ENCODE data around the gene CDH4. TPM values are rescaled to one million over a fixed set of nuclear protein-coding genes. Genes with fewer than 3 reads are reported as not detected.
"Not testable (repeated sequence)": the region's sequence is repeated elsewhere in the genome, so short reads cannot be mapped to it uniquely, and the experiment has no call there.

Gene CDH4
- total RNA-seq, 1 donor from 2014 or later: not detected

DNA sequence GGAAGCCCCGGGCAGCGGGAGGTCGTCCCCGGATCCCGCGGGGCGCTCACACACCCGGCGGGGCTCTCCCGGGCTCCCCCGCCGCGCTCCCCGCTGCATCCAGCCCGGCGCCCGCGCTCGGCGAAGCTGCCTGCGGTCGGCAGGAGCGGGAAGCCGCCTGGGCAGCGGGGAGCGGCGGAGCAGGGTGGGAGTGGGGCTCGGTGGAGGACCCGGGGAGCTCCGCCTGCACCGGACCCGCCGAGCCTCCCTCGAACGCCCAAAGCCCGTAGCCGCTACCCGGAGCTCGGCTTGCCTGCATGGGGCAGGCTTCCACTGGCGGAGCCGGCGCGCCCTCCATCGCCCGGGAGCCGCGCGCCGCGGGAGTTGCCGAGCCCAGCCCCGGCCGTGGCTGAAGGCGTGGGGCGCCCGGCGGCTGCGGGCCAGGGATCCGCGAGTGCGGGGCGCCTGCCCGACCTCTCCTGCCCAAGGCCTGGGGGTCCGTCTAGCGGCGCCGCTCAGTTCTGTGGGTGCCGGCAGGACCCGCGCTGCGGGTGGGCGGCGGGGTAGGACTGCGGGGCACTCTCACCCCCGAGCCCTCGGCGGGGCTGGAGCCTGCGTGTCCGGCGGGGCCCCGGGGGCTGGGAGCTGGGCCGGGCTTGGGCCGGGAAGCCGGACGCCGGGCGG lies 671 bp downstream of the CDH4 start:
- intact Hi-C loops (cut with DNase I): no loop called here
- no peak for DNase-seq (ENCODE audit: low spot score)

DNA sequence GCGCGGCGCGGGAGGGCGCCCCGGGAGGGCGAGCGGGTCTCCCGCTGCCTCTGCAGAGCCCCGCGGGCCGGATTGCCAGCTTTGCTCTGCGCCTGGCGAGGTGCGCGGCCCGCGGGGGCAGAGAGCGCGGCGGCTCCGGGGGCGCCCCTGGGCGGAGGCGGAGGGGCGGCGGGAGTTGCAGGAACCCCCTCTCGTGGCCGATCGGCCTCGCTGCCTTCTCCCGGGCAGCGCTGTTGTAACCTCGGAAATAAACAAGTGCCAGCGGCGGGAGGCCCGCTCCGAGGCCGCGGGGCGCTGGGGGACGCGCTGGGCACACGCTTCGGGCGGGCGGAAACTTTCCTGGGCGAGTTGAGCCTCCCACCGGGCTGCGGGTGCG lies 1.2 kb downstream of the CDH4 start:
- DNase-seq (ENCODE audit: low spot score): no peak
- intact Hi-C loops (cut with DNase I): no loop called here

DNA sequence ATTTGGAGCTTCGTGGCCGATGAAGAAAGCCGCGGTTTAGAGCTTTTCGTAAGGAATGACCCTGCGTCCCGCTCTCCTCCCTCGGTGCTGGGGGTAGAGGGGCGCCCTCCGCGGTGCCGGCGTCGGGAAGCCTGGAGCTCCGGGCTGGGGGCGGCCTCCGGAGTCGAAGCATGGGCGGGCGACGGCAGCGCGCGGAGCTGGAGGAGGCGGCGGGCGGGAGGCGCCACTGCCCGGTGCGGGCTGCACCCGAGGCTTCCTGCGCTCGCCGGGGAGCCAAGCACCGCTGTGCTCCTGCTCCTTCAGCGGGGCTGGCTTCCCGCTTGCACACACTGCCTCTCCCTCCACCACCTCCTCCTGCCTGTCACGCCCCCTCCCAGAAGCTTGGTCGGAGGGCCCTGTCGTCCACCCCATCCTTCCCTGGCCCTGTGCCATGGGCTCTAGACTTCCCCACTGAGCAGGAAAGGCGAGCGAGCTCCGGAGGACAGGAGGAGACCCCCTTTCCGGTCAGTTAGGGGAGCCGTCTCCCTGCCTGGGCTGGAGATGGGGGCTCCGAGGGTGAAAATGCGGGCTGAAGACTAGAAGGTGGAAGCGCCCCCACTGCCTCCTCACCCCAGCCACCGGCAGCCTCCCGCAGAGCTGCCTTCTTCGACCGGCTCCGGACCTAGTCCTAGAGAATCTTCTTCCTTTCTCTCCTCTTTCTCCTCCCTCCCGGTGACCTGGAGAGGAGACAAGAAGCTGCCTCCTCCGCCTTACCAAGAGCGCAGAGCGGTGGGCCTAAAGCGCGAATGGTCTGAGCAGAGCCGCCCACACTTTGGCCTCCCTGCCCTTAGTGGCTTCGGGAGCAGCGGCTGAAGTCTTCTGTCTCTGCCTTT lies 1.8 kb downstream of the CDH4 start:
- intact Hi-C loops (cut with DNase I): no loop called here
- no peak for DNase-seq (ENCODE audit: low spot score)

DNA sequence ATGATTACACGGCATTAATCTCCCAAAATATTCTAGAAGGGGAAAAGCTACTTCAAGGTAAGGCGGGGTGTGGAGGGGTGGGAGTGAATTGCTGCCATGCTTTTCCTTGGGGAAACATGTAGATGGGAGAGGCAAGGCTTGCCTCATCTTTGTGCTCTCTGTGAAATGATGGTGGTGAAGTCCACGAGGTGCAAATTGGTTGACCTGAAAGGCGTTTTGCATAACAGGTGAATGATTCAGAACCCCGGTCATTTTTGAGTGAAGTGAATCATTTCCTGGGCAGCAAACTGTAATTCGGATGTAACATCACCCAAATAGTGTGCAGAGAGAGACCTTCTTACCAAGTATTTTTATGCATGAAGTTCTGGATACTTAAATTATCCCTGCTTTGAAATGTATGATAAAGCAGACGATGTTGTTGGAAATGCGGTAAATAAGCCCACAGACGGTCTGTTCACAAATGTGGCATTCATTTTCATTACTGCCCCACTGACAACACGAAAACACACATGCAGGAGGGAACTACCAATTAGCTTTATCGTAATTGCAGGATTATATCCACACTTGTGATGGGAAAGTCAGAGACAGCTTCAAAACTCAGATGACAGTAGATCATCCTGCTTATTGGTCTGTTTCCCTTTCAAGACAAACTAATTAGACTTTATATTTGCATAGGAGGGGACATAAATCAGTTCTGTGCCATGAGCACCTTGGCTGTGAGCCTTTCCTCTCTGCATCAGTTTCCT lies 3.0 kb downstream of the CDH4 start:
- no peak for DNase-seq (ENCODE audit: low spot score)
- intact Hi-C loops (cut with DNase I): no loop called here

DNA sequence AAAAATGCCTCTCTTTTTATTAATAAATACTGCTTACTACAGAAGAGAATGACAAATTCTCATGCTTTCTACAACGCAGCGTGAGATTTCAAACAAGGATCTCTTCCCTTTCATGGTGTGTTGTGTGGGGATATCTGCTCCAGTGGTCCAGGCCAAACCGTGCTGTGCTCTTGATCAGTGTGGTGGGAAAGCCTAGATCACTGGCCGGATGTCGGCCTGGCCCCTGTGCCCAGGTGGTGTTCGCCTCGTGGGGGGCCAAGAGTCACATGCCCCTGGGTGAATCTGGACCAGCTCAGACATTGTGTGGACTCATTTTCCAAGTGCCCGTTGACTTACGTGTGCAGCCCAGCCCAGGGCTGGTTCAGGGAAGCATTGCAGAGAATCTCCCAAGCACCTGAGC lies 4.3 kb downstream of the CDH4 start:
- DNase-seq (ENCODE audit: low spot score): no peak
- intact Hi-C loops (cut with DNase I): no loop called here

DNA sequence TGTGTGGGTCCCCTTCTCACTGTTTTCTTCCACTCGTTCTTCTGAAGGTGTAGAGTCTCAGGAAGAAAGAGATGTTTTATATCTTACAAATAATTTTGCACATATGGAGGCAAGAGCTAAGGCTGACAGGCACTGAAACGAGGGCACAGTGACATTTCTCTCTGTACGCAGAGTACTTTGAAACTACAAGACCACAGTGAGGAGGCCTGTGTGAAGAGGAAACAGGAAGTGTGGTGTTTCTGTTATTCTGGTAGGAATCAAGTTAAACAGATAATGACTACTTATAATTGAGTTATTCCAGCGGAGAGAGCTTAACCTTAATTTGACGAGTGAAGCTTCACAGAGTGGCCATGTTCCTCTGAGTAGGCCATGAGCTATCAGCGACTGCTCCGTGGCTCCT lies 4.8 kb downstream of the CDH4 start:
- intact Hi-C loops (cut with DNase I): no loop called here
- no peak for DNase-seq (ENCODE audit: low spot score)

DNA sequence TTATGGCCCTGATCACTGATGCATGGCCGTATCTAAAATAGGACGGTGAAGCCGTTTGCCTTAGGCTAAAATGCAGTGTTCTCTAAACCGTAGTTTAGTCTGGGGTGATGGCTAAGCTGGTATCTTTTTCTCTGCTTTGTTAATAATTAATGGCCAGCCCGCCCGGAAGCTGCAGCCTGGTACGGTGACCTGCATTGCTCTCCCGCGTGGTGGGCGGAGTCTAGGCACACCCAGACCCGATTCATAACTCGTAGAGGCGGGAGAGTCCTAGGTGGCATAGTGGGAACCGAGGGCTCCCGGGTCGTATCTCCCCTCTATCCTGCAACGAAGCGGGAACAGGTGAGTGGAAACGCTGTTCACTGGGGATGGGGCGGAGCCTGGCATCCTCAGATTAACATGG lies 5.5 kb downstream of the CDH4 start:
- no peak for DNase-seq (ENCODE audit: low spot score)
- intact Hi-C loops (cut with DNase I): no loop called here

DNA sequence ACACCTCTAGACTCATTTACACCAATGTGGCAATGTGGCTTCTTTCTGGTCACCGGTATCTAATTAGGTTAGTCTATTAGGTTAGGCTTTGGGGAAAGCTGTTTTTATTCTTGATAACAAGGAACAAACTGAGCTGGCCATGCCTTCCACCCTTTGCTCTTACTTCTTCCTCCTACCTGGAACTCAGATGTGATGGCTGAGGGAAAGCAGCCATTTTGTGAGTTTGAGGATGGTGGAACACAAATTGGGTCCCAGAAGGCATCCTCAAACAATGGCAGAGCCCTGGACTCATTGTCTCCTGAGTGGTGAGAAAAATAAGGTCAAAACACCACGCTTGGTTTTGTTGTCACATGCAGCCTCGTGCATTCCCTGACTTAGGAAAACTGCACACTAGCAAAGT lies 7.7 kb downstream of the CDH4 start:
- no peak for DNase-seq (ENCODE audit: low spot score)
- intact Hi-C loops (cut with DNase I): no loop called here

DNA sequence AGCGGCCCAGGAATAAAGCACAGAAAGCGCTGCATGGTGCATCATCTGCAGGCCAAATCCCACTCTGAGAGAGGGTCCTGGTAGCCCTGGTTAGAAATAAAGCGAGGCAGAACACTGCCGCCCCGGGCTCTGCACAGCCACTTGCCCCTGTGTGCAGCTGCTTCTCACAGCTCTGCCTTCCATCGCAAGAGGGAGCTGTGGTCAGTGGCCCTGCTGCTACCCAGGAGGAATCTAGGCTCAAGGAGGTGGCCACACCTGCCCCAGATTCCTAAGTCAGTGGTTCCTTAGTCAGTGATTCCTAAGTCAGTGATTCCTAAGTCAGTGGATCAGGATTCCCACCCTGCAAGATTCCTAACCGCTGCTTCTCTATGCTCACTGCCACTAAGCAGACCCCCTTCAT lies 8.8 kb downstream of the CDH4 start:
- no peak for DNase-seq (ENCODE audit: low spot score)
- intact Hi-C loops (cut with DNase I): no loop called here

GRCh38 chr20:61262036-61262435 lies 10.0 kb downstream of the CDH4 start:
- no peak for DNase-seq (ENCODE audit: low spot score)
- intact Hi-C loops (cut with DNase I): no loop called here

- intact Hi-C loops (cut with DNase I): no loop called here
Observed at GRCh38 chr20:61262514-61262913, 10.5 kb downstream of the CDH4 start.

DNA sequence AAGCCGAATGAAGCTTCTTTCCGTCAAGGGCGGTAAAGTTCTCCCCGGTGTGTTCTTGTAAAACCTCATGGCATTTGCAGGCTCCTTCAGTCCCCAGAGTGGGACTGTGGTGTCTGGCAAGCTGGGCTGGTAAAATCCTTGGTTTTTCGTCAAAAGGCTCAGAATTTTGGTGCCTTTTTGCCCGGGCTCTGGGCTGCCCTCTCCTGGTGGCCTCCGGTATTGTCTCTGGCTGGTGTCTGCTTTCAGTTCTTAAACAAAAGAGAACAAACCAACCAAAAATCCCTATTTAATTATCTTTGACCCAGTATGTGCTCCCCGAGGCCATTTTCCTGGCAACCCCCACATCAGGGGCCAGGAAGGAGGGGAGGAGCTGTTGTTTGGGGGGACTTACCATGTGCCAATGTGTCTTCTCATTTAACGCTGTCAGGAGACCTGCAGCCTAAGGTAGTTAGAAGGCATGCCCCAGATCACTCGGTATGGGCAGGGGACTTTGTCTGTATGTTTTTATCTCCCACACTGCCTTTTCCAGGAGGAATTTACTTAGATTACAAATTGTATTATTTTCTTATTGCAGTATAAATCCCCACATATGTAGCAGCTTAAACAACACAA lies 11.1 kb downstream of the CDH4 start:
- intact Hi-C loops (cut with DNase I): no loop called here
- no peak for DNase-seq (ENCODE audit: low spot score)

More at GRCh38 chr20:61262514-61262913, 10.5 kb downstream of the CDH4 start:
- no peak for DNase-seq (ENCODE audit: low spot score)

DNA sequence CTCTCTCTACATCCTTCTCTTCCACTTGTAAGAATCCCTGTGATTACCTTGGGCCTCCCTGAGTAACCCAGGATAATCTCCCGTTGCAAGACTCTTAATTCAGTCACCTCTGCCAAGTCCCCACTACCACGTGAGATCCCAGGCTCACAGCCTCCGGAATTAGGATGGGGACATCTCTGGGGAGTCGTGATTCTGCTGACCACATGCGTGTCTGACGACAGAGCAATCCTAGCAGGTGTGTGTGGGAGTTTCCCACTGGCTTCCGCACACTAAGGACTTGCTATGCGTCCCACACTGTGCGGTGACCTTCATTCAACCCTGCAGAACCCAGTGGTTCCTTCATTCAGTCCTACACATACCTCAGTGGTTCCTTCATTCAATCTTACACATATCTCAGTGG lies 11.9 kb downstream of the CDH4 start:
- intact Hi-C loops (cut with DNase I): no loop called here
- no peak for DNase-seq (ENCODE audit: low spot score)

GRCh38 chr20:61267241-61267640 lies 15.2 kb downstream of the CDH4 start:
- DNase-seq (ENCODE audit: low spot score): no peak
- intact Hi-C loops (cut with DNase I): no loop called here

- intact Hi-C loops (cut with DNase I): no loop called here
- DNase-seq (ENCODE audit: low spot score): no peak
Observed at GRCh38 chr20:61268024-61268423, 16.0 kb downstream of the CDH4 start.

DNA sequence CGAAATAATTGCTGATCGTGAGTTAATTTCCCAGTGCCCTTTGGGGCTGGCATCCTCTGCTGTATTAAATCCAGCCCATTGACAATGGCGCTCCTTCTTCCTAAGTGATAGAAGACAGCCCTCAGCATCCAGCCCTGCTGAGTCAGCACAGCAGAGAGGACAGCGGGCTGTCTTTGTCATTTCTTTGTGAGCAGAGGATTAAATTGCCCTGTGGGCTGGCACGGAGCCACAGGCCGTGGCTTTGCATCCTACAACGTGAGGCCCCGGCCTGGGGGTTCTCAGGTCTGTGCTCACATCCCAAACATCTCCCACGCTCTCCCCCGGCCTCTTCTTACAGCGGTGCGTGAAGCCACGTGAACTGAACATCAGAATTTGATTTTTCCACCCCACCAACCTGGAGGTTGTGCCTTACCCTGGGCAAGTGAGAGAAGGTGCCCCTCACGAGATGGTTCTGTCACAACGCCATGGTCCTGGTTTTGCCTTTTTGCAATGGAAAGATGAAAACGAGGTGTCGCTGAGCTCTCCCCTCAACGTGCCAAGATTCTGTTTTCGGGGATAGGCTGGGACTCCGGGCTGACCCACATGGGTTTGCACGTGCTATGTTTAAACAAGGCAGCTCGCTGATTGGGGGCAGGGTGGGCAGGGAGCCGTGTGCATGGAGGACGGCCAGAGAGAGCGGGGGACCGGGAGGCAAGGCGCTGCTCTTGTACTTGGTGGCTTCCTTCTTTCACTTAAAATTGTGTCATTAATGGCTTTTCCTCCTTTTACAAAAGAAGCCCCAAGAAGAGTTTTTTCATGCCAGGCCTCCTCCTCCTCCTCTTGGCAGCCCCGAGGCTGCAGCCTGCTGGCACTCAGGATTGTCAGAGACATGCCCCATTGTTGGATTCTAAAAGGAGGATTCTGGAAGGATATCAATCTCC lies 19.5 kb downstream of the CDH4 start:
- no peak for DNase-seq (ENCODE audit: low spot score)
- intact Hi-C loops (cut with DNase I): no loop called here

DNA sequence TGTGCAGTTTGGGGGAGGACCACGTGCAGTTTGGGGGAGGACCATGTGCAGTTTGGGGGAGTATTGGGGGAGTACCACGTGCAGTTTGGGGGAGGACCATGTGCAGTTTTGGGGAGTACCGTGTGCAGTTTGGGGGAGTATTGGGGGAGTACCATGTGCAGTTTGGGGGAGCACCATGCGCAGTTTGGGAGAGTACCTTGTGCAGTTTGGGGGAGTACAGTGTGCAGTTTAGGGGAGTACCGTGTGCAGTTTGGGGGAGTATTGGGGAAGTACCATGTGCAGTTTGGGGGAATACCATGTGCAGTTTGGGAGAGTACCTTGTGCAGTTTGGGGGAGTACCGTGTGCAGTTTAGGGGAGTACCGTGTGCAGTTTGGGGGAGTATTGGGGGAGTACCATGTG lies 21.0 kb downstream of the CDH4 start:
- DNase-seq (ENCODE audit: low spot score); intact Hi-C loops (cut with DNase I): not testable (repeated sequence)

DNA sequence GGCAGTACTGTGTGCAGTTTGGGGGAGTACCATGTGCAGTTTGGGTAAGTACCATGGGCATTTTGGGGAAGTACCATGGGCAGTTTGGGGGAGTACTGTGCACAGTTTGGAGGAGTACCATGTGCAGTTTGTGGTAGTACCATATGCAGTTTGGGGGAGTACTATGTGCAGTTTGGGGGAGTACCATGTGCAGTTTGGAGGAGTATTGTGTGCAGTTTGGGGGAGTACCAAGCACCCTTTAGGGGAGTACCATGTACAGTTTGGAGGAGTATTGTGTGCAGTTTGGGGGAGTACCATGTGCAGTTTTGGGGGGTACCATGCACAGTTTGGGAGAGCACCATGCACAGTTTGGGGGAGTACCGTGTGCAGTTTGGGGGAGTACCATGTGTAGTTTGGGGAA lies 21.6 kb downstream of the CDH4 start:
- DNase-seq (ENCODE audit: low spot score); intact Hi-C loops (cut with DNase I): not testable (repeated sequence)

- intact Hi-C loops (cut with DNase I): no loop called here
Observed at GRCh38 chr20:61274326-61274725, 22.3 kb downstream of the CDH4 start.

More at GRCh38 chr20:61274326-61274725, 22.3 kb downstream of the CDH4 start:
- no peak for DNase-seq (ENCODE audit: low spot score)
